Smooth muscle cell (in vitro differentiated cells): ENCODE results near the gene FBXL5. TPM values are rescaled to one million over a fixed set of nuclear protein-coding genes. Genes with fewer than 3 reads are reported as not detected.

ENCODE experiments used
- DNase-seq: peaks from one replicate; lab custom pipeline; 2025; ENCODE audit not compliant: unreplicated experiment; lab: John Stamatoyannopoulos, UW
- H2AFZ ChIP-seq: fragments of 200-600 bp; sonication (generic); 2 replicates; pipeline ENCODE4 v1.6.0; 2016; ENCODE audit warnings: antibody characterized with exemption, low read depth, mild to moderate bottlenecking
- H3F3A ChIP-seq: fragments of 200-600 bp; sonication (generic); 2 replicates; pipeline ENCODE4 v1.6.0; 2017; ENCODE audit warnings: antibody characterized with exemption, low read depth
- H3K27ac ChIP-seq: fragments of 200-600 bp; sonication (generic); 2 replicates; pipeline ENCODE4 v1.5.1; 2016; ENCODE audit warnings: low read depth, mild to moderate bottlenecking
- H3K27me3 ChIP-seq: fragments of 200-600 bp; sonication (generic); 2 replicates; pipeline ENCODE4 v1.6.1; 2016; ENCODE audit warnings: low read depth, mild to moderate bottlenecking
- H3K36me3 ChIP-seq: fragments of 200-600 bp; sonication (generic); 2 replicates; pipeline ENCODE4 v1.5.1; 2016; ENCODE audit warnings: low read depth
- H3K4me1 ChIP-seq: fragments of 200-600 bp; sonication (generic); 2 replicates; pipeline ENCODE4 v1.5.1; 2016; ENCODE audit warnings: low read depth
- H3K4me2 ChIP-seq: fragments of 200-600 bp; sonication (generic); 2 replicates; pipeline ENCODE4 v1.6.0; 2016; ENCODE audit warnings: mild to moderate bottlenecking
- H3K4me3 ChIP-seq: fragments of 200-600 bp; sonication (generic); 2 replicates; pipeline ENCODE4 v1.5.1; 2016; ENCODE audit warnings: mild to moderate bottlenecking
- H3K79me2 ChIP-seq: fragments of 200-600 bp; sonication (generic); 2 replicates; pipeline ENCODE4 v1.6.0; 2016; ENCODE audit warnings: low read depth, mild to moderate bottlenecking
- H3K9ac ChIP-seq: fragments of 200-600 bp; sonication (generic); 2 replicates; pipeline ENCODE4 v1.6.0; 2016; ENCODE audit warnings: low read depth
- H3K9me3 ChIP-seq: fragments of 200-600 bp; sonication (generic); replicated peaks from 2 replicates; pipeline ENCODE4 v1.5.1; 2016; ENCODE audit warnings: low read depth
- H4K20me1 ChIP-seq: fragments of 200-600 bp; sonication (generic); 2 replicates; pipeline ENCODE4 v1.6.0; 2016; ENCODE audit warnings: low read depth
- CTCF ChIP-seq: fragments of 200-600 bp; sonication (generic); IDR thresholded peaks from 2 replicates; pipeline ENCODE4 v1.5.1; 2017; ENCODE audit warnings: borderline replicate concordance, mild to moderate bottlenecking, antibody characterized with exemption; ENCODE audit not compliant: insufficient read depth, poor library complexity, severe bottlenecking
- WGBS: methylation state at CpG from one replicate; pipeline ENCODE4 v1.1.7; 2016; ENCODE audit warnings: low lambda C conversion rate; 5-methylcytosine and 5-hydroxymethylcytosine counted together
- polyA plus RNA-seq: library from polyadenylated mRNA; unstranded; fragments of >200 nt; fragmentation: Nextera tagmentation; extraction: Ambion mirVana; gene quantifications from 2 replicates; pipeline ENCODE4 v1.2.1, GENCODE V29; 2016
- total RNA-seq: library from RNA; depleted of rRNA; stranded (reverse); fragments of >200 nt; gene quantifications from 2 replicates; pipeline ENCODE4 v1.2.3, GENCODE V29; 2014

Gene FBXL5
- total and polyA plus RNA-seq, 2 experiments from 2014 or later: 47.0 to 94.6 TPM

- H3K4me2 ChIP-seq: peak overlapping the region; percentile 3
- no peaks in the 10 kb centered on the region for H3K36me3 ChIP-seq
- H2AFZ ChIP-seq: no peak overlapping the region
Observed at GRCh38 chr4:15658136-15658770, 3.1 kb upstream of the FBXL5 start.

GRCh38 chr4:15657366-15657765, 2.2 kb upstream of the FBXL5 start:
- Histone ChIP-seq H3K27ac (no peak overlapping the region), H3F3A (peaks cover 29% of the 10 kb centered on the region), H3K36me3 (no peaks in the 10 kb centered on the region), H3K27me3 (no peaks in the 10 kb centered on the region), H3K79me2 (peaks cover 22% of the 10 kb centered on the region), H3K9me3 (no peaks in the 10 kb centered on the region), H3K4me2 (no peak overlapping the region), H3K9ac (no peak overlapping the region), H4K20me1 (peaks cover 17% of the 10 kb centered on the region), H2AFZ (no peak overlapping the region), H3K4me3 (no peak overlapping the region), H3K4me1 (peaks cover 27% of the 10 kb centered on the region)
- DNase-seq: no peak
- no peak for TF ChIP-seq CTCF

More at GRCh38 chr4:15658136-15658770, 3.1 kb upstream of the FBXL5 start:
- no peak for TF ChIP-seq CTCF
- Histone ChIP-seq H3K4me3 (no peak overlapping the region), H3K27ac (no peak overlapping the region), H3K4me1 (peaks cover 18% of the 10 kb centered on the region), H3K27me3 (no peaks in the 10 kb centered on the region), H3K9me3 (no peaks in the 10 kb centered on the region), H3K9ac (no peak overlapping the region), H3K79me2 (peaks cover 13% of the 10 kb centered on the region), H4K20me1 (peaks cover 8% of the 10 kb centered on the region), H3F3A (peaks cover 29% of the 10 kb centered on the region)
- 42% methylated on average over 4 of the region's 4 CpGs for WGBS
- DNase-seq: no peak

GRCh38 chr4:15656038-15656470, 897 bp upstream of the FBXL5 start:
- Histone ChIP-seq H3K4me3 (peak overlapping the region; percentile 70), H3K9me3 (no peaks in the 10 kb centered on the region), H3K36me3 (no peaks in the 10 kb centered on the region), H3K9ac (peak overlapping the region; percentile 90), H3F3A (peaks cover 25% of the 10 kb centered on the region), H2AFZ (peak overlapping the region; percentile 96), H3K79me2 (peaks cover 35% of the 10 kb centered on the region), H3K4me2 (peak overlapping the region; percentile 81), H3K27ac (peak overlapping the region; percentile 96), H3K4me1 (peaks cover 40% of the 10 kb centered on the region), H4K20me1 (peaks cover 30% of the 10 kb centered on the region), H3K27me3 (no peaks in the 10 kb centered on the region)
- no peak for TF ChIP-seq CTCF
- WGBS: 65% methylated on average over 12 of the region's 12 CpGs
- no peak for DNase-seq

GRCh38 chr4:15654593-15655222, 449 bp downstream of the FBXL5 start:
- Histone ChIP-seq H3K27ac (peak overlapping the region; percentile 96), H3K4me2 (peak overlapping the region; percentile 90), H3K27me3 (no peaks in the 10 kb centered on the region), H3K4me1 (peaks cover 48% of the 10 kb centered on the region), H2AFZ (peak overlapping the region; percentile 8), H3K9me3 (no peaks in the 10 kb centered on the region), H4K20me1 (peaks cover 44% of the 10 kb centered on the region), H3K79me2 (peaks cover 48% of the 10 kb centered on the region), H3K36me3 (no peaks in the 10 kb centered on the region), H3F3A (peaks cover 22% of the 10 kb centered on the region), H3K4me3 (peak overlapping the region; percentile 70), H3K9ac (peak overlapping the region; percentile 72)
- no peak for TF ChIP-seq CTCF
- DNase-seq: peak; percentile 38
- under 1% methylated on average over 54 of the region's 66 CpGs for WGBS
